GM12872 (cell line): ENCODE measurements around the gene ST3GAL2.

Experiments used
- CTCF ChIP-seq: IDR thresholded peaks from 3 replicates; pipeline ENCODE4 v1.5.1; 2011; ENCODE audit warnings: low read depth, mild to moderate bottlenecking, low read length, moderate library complexity; ENCODE audit not compliant: insufficient read depth

Gene ST3GAL2

DNA sequence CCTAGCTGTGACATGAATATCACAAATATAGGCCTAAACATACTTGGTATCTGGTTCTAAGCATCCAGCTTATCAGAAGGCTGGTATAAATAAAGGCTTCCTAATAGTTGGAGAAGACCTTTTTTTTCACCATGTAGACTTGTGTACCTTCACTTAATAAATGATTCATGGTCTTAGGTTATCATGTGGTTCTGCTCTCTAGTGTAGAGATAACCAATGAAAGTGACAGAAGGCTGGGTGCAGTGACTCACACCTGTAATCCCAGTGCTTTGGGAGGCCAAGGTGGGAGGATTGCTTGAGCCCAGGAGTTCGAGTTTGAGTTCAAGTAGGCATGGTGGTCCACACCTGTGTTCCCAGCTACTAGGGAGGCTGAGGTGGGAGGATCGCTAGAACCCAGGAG, 89.1 kb downstream of the ST3GAL2 start:
- no peak for TF ChIP-seq CTCF

DNA sequence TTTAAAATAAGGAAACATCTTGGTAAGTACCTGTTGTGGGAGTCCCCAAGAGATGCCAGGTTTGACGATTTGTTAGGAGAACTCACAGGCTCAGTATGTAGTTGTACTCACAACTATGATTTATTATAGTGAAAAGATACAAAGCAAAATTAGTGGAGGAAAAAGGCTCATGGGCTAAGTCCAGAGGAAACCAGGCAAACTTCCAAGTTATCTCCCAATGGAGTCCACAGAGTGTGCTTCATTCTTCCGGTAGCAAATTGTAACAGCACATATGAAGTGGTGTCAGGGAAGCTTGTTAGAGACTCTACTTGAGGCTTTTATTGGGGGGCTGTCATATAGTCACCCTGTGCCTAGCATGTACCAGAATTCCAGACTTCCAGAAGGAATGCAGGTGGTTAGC, 89.9 kb downstream of the ST3GAL2 start:
- TF ChIP-seq CTCF, result no peak

DNA sequence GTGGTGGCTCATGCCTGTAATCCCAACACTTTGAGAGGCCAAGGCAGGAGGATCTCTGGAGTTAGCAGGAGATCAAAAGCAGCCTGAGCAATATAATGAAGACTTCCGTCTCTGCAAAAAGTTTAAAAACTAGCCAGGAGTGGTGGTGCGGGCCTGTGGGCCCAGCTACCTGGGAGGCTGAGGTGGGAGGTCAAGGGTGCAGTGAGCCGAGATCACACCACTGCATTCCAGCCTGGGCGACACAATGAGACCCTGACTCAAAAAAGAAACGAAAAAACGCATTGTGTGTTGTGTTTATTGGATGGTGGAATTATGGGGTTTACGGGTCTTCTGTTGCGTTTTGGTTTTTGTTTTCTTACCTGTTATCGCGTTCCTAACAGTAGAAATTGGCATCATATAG, 93.1 kb downstream of the ST3GAL2 start:
- no peak for TF ChIP-seq CTCF

DNA sequence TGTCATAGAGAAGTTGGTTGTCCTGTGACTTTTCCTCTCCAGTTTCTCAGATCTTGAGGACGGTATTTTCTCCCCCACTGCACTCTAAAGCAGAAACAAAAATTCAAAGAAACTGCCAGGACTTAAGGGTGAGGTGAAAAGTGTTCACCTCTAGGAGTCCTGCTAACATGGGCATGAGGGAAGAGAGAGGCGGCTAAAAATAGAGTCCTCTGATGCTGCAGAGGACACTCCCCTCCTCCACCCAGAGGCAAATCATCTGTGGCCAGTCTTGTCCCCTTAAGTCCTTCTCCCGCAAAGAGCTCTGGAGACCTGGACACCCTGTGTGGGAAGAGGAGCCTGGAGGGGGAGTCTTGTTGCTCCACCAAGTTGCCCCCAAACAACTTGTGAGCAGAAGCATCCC, 96.9 kb downstream of the ST3GAL2 start:
- no peak for TF ChIP-seq CTCF

DNA sequence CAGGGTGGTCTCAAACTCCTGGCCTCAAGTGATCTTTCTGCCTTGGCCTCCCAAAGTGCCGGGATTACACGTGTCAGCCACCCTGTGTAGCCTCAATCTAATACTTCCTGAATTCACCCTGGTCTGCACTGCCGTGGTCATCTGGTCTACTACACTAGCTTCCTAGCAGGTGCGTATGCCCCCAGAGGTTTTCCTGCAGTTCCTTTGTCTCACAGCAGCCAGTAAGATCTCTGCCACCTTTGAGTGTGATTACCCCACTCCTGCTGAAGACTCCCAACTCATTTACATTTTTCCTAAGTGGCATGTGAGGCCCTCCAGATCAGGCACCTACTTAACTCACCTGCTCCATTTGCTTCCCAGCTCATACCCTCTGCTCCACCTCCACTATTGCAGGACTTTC, 97.3 kb downstream of the ST3GAL2 start:
- no peak for TF ChIP-seq CTCF

GRCh38 chr16:70337814-70338213, 101.1 kb downstream of the ST3GAL2 start:
- no peak for TF ChIP-seq CTCF

GRCh38 chr16:70331588-70332358, 107.1 kb downstream of the ST3GAL2 start:
- peak; percentile 54 for TF ChIP-seq CTCF
